Measurements from ENCODE around the gene NUP107. TPM values are rescaled to one million over a fixed set of nuclear protein-coding genes. Genes with fewer than 3 reads are reported as not detected.

NUP107 gene
- total RNA-seq, 1 experiment from 2014 or later: 48.1 TPM

DNA sequence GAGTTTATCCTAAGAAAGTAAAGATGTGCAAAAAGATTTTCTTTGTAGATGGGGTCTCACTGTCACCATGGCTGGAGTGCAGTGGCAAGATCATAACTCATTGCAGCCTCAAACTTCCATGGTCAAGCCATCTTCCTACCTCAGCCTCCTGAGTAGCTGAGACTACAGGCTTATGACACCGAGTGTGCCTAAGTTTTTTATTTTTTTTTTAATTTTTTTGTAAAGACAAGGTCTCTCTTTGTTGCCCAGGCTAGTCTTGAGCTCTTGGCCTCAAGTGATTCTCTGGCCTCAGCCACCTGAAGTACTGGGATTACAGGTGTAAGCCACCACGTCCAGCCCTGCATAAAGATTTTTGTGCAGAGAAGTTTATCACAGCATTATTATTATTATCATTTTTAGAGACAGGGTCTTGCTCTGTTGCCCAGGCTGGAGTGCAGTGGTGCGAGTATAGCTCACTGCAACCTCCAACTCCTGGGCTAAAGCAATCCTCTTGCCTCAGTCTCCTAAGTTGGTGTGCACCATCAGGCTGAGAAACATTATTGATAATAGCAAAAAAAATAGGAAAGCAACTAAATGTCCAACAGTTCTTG, 101.9 kb downstream of the NUP107 start:
- no peak overlapping the region for H3K4me3 Mint-ChIP-seq (ENCODE audit: unreplicated experiment)
- POLR2A ChIA-PET: interaction anchor here (0.7 to 9.9 kb wide), 7 partner anchors 8 to 42 kb away, joined by 3 to 185 read pairs (median 9); partner anchors contain the start of genes MDM2 and SLC35E3
- no peaks in the 10 kb centered on the region for H3K27me3 Mint-ChIP-seq (ENCODE audit: insufficient read depth, unreplicated experiment)
- TF ChIP-seq CTCF (IDR thresholded peaks at IDR 0.05; ENCODE audit: unreplicated experiment): no peak
- no peak for DNase-seq (ENCODE audit: unreplicated experiment)
- intact Hi-C loops (cut with micrococcal nuclease): no loop called here
- H3K27ac Mint-ChIP-seq (ENCODE audit: low read depth, unreplicated experiment): peak overlapping the region; percentile 97
- H3K4me1 Mint-ChIP-seq (ENCODE audit: insufficient read depth, unreplicated experiment): peaks cover 35% of the 10 kb centered on the region
- H3K9me3 Mint-ChIP-seq (ENCODE audit: unreplicated experiment): no peaks in the 10 kb centered on the region
- no peaks in the 10 kb centered on the region for H3K36me3 Mint-ChIP-seq (ENCODE audit: insufficient read depth, unreplicated experiment)
- CTCF ChIA-PET: interaction anchor here (0.7 to 1.5 kb wide), 3 partner anchors 7 to 121 kb away, joined by 3 to 4 read pairs (median 4); no protein-coding TSS in a partner anchor
- BruUV-seq (replicated peaks): no TSS peak

DNA sequence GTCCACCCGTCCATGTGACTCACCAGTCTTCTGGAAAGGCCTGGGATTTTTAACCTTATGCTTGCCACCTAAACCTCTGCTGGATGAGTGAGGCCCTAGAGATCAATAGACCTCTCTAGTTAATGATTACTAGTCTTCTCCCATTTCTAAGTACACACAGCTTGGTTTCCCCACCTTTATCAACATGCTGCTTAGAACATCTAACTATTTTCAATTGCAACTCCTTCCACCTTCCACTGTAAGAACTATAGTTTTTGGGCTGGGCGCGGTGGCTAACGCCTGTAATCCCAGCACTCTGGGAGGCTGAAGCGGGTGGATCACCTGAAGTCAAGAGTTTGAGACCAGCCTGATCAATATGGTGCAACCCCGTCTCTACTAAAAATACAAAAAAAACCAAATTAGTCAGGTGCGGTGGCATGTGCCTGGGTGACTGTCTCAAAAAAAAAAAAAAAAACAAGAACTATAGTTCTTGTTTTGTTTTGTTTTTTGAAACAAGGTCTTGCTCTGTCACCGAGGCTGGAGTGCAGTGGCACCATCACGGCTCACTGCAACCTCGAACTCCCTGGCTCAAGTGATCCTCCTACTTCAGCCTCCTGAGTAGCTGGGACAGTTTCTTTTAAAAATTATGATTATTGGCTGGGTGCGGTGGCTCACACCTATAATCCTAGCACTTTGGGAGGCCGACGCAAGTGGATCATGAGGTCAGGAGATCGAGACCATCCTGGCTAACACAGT, 102.5 kb downstream of the NUP107 start:
- CTCF ChIA-PET: no interaction called here
- TF ChIP-seq CTCF (IDR thresholded peaks at IDR 0.05; ENCODE audit: unreplicated experiment): no peak
- peak overlapping the region; percentile 63 for H3K27ac Mint-ChIP-seq (ENCODE audit: low read depth, unreplicated experiment)
- DNase-seq (ENCODE audit: unreplicated experiment): no peak
- no peaks in the 10 kb centered on the region for H3K27me3 Mint-ChIP-seq (ENCODE audit: insufficient read depth, unreplicated experiment)
- intact Hi-C loops (cut with micrococcal nuclease): no loop called here
- no peaks in the 10 kb centered on the region for H3K36me3 Mint-ChIP-seq (ENCODE audit: insufficient read depth, unreplicated experiment)
- H3K9me3 Mint-ChIP-seq (ENCODE audit: unreplicated experiment): no peaks in the 10 kb centered on the region
- BruUV-seq (replicated peaks): no TSS peak
- POLR2A ChIA-PET: interaction anchor here (0.7 to 9.9 kb wide), 4 partner anchors 11 to 43 kb away, joined by 3 to 185 read pairs (median 3); partner anchors contain the start of genes MDM2 and SLC35E3
- peaks cover 29% of the 10 kb centered on the region for H3K4me1 Mint-ChIP-seq (ENCODE audit: insufficient read depth, unreplicated experiment)
- H3K4me3 Mint-ChIP-seq (ENCODE audit: unreplicated experiment): no peak overlapping the region

GRCh38 chr12:68790081-68790951, 103.5 kb downstream of the NUP107 start:
- Mint-ChIP-seq H3K9me3 (ENCODE audit: unreplicated experiment) (no peaks in the 10 kb centered on the region), H3K27me3 (ENCODE audit: insufficient read depth, unreplicated experiment) (no peaks in the 10 kb centered on the region), H3K4me3 (ENCODE audit: unreplicated experiment) (no peak overlapping the region), H3K36me3 (ENCODE audit: insufficient read depth, unreplicated experiment) (no peaks in the 10 kb centered on the region), H3K27ac (ENCODE audit: low read depth, unreplicated experiment) (no peak overlapping the region), H3K4me1 (ENCODE audit: insufficient read depth, unreplicated experiment) (peaks cover 24% of the 10 kb centered on the region)
- intact Hi-C loops (cut with micrococcal nuclease): no loop called here
- DNase-seq (ENCODE audit: unreplicated experiment): no peak
- POLR2A ChIA-PET: interaction anchor here (0.7 to 9.9 kb wide), 4 partner anchors 10 to 44 kb away, joined by 3 to 185 read pairs (median 6); partner anchors contain the start of genes MDM2 and SLC35E3
- CTCF ChIA-PET: interaction anchor here (0.5 to 0.6 kb wide), 2 partner anchors 26 to 43 kb away, joined by 3 read pairs; no protein-coding TSS in a partner anchor
- no peak for TF ChIP-seq CTCF (IDR thresholded peaks at IDR 0.05; ENCODE audit: unreplicated experiment)
- no TSS peak for BruUV-seq (replicated peaks)

- Mint-ChIP-seq H3K4me1 (ENCODE audit: insufficient read depth, unreplicated experiment) (peaks cover 19% of the 10 kb centered on the region), H3K36me3 (ENCODE audit: insufficient read depth, unreplicated experiment) (no peaks in the 10 kb centered on the region), H3K27me3 (ENCODE audit: insufficient read depth, unreplicated experiment) (no peaks in the 10 kb centered on the region), H3K9me3 (ENCODE audit: unreplicated experiment) (no peaks in the 10 kb centered on the region), H3K27ac (ENCODE audit: low read depth, unreplicated experiment) (no peak overlapping the region), H3K4me3 (ENCODE audit: unreplicated experiment) (no peak overlapping the region)
- TF ChIP-seq CTCF (IDR thresholded peaks at IDR 0.05; ENCODE audit: unreplicated experiment): no peak
- BruUV-seq (replicated peaks): no TSS peak
- intact Hi-C loops (cut with micrococcal nuclease): no loop called here
- no peak for DNase-seq (ENCODE audit: unreplicated experiment)
- ChIA-PET POLR2A (interaction anchor here (1.1 to 1.7 kb wide), 2 partner anchors 9 to 17 kb away, joined by 5 to 9 read pairs; partner anchors contain the start of gene MDM2), CTCF (interaction anchor here (0.6 kb wide), 1 partner anchor 44 kb away, joined by 3 read pairs; no protein-coding TSS in a partner anchor)
Observed at GRCh38 chr12:68790952-68791234, 104.1 kb downstream of the NUP107 start.

Data from MCF 10A (cell line).